HepG2 (cell line): ENCODE results near the gene FUT6. TPM values are rescaled to one million over a fixed set of nuclear protein-coding genes. Genes with fewer than 3 reads are reported as not detected.

ENCODE experiments used
- ADNP ChIP-seq: sonication (generic); formaldehyde crosslinking; IDR thresholded peaks from 2 replicates; pipeline ENCODE4 v1.4.0; 2020; ENCODE audit warnings: missing genetic modification reagents
- FOSL2 ChIP-seq: sonication (generic); formaldehyde crosslinking; IDR thresholded peaks from 2 replicates; pipeline ENCODE4 v1.4.0; 2020; ENCODE audit warnings: missing genetic modification reagents
- NRL ChIP-seq: sonication (generic); formaldehyde crosslinking; IDR thresholded peaks from 2 replicates; pipeline ENCODE4 v1.5.0; 2020; ENCODE audit warnings: missing genetic modification reagents, mild to moderate bottlenecking, moderate library complexity, borderline replicate concordance
- POLR2AphosphoS5 ChIP-seq: IDR thresholded peaks from 2 replicates; pipeline ENCODE4 v1.6.1; 2012; ENCODE audit warnings: low read depth, low read length
- RCOR2 ChIP-seq: IDR thresholded peaks from 2 replicates; pipeline ENCODE4 v1.6.1; 2016; ENCODE audit warnings: missing biosample characterization, missing genetic modification reagents
- RORA ChIP-seq: sonication (generic); formaldehyde crosslinking; IDR thresholded peaks from 2 replicates; pipeline ENCODE4 v1.5.0; 2020; ENCODE audit warnings: mild to moderate bottlenecking, missing genetic modification reagents, moderate library complexity
- TSC22D2 ChIP-seq: sonication (generic); formaldehyde crosslinking; IDR thresholded peaks from 2 replicates; pipeline ENCODE4 v1.5.1; 2020; ENCODE audit warnings: missing genetic modification reagents, mild to moderate bottlenecking, borderline replicate concordance
- U2AF2 ChIP-seq: fragments of 200-400 bp; formaldehyde crosslinking; IDR thresholded peaks from 2 replicates; pipeline ENCODE4 v1.6.1; 2017; ENCODE audit warnings: low read depth, mild to moderate bottlenecking, low read length
- ZBTB38 ChIP-seq: sonication (generic); formaldehyde crosslinking; IDR thresholded peaks from 2 replicates; pipeline ENCODE4 v1.5.1; 2020; ENCODE audit warnings: mild to moderate bottlenecking, missing genetic modification reagents
- ZFP36 ChIP-seq: fragments of 150-350 bp; IDR thresholded peaks from 2 replicates; pipeline ENCODE4 v1.6.1; 2018; ENCODE audit warnings: borderline replicate concordance, low read length, low read depth; ENCODE audit not compliant: partially characterized antibody
- ZNF253 ChIP-seq: sonication (generic); formaldehyde crosslinking; IDR thresholded peaks from 2 replicates; pipeline ENCODE4 v1.8.0; 2022; ENCODE audit warnings: mild to moderate bottlenecking, missing genetic modification reagents, borderline replicate concordance
- ZNF317 ChIP-seq: sonication (generic); formaldehyde crosslinking; IDR thresholded peaks from 2 replicates; pipeline ENCODE4 v1.5.0; 2020; ENCODE audit warnings: mild to moderate bottlenecking, missing genetic modification reagents
- ZNF660 ChIP-seq: sonication (generic); formaldehyde crosslinking; IDR thresholded peaks from 2 replicates; pipeline ENCODE4 v1.5.1; 2020; ENCODE audit warnings: mild to moderate bottlenecking, low read depth, missing genetic modification reagents, borderline replicate concordance
- polyA plus RNA-seq, 8 experiments: library from polyadenylated mRNA; depleted of rRNA in 3 of 8; stranded (reverse) in 7 of 8; unstranded in 1 of 8; fragments of >200 nt; fragmentation: Illumina TruSeq in 4 of 8; extraction: Trizol in 4 of 8; gene quantifications; 2 replicates each; pipeline versions ENCODE4 v1.2.1 to v1.2.3, GENCODE V29; 2011 to 2016; ENCODE audit warnings: low read depth in 4 of 8, missing spikeins in 1 of 8, mixed read lengths in 1 of 8; ENCODE audit not compliant: insufficient read depth in 1 of 8
- total RNA-seq, 5 experiments: library from RNA; depleted of rRNA; stranded (reverse); fragments of >200 nt; fragmentation: Illumina TruSeq; extraction: Trizol; gene quantifications; 2 replicates each; pipeline ENCODE4 v1.2.3, GENCODE V29; 2016; ENCODE audit warnings: low read depth in 1 of 5
- TF ChIP-seq, protein P1 (sequence below): sonication (generic); formaldehyde crosslinking; IDR thresholded peaks from 2 replicates; pipeline ENCODE4 v1.4.0; 2020; ENCODE audit warnings: mild to moderate bottlenecking, low read depth, missing genetic modification reagents
- TF ChIP-seq, protein P2 (sequence below): sonication (generic); formaldehyde crosslinking; IDR thresholded peaks from 2 replicates; pipeline ENCODE4 v1.8.1; 2022; ENCODE audit warnings: mild to moderate bottlenecking, missing genetic modification reagents
- TF ChIP-seq, protein P3 (sequence below): sonication (generic); formaldehyde crosslinking; IDR thresholded peaks from 2 replicates; pipeline ENCODE4 v1.8.0; 2022; ENCODE audit warnings: mild to moderate bottlenecking, missing genetic modification reagents, moderate library complexity
- TF ChIP-seq, protein P4 (sequence below): sonication (generic); formaldehyde crosslinking; IDR thresholded peaks from 2 replicates; pipeline ENCODE4 v1.4.0; 2020; ENCODE audit warnings: missing genetic modification reagents, borderline replicate concordance
- TF ChIP-seq, protein P5 (sequence below): IDR thresholded peaks from 2 replicates; pipeline ENCODE4 v1.6.1; 2016; ENCODE audit warnings: missing compliant biosample characterization, missing genetic modification reagents, borderline replicate concordance
- TF ChIP-seq, protein P6 (sequence below): sonication (generic); formaldehyde crosslinking; conservative IDR thresholded peaks from 2 replicates; pipeline ENCODE4 v1.8.0; 2022; ENCODE audit warnings: low read depth, missing genetic modification reagents

FUT6 gene
- total and polyA plus RNA-seq, 2 of the 13 experiments (the other 11 are each of a cell fraction or from before 2014, with no cell fraction given): 8.2 to 27.7 TPM

DNA sequence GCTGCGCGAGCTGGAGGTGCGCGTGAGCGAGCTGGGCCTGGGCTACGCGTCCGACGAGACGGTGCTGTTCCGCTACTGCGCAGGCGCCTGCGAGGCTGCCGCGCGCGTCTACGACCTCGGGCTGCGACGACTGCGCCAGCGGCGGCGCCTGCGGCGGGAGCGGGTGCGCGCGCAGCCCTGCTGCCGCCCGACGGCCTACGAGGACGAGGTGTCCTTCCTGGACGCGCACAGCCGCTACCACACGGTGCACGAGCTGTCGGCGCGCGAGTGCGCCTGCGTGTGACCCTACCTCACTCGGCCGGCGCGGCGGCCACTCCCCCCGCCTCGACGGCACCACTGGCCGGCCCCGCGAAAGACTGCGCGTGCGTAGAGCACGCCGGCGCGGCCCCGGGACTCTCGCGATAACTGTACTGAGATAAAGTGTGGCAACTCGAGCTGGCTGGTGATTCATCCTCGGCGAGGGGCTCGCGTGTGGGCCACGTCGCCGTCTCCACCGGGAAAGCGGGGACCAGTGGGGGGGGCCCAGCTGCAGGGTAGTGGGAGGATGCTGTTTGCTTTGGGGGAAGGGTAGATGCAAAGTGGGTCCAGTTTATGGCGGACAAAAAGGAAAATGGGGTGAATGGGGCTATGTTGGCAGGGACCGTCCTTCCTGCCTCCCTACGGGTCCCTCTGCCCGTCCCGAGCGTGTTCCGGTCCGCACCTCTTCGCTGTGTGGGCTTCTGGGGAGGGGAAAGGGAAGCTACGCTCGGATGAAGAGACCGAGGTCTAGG is 11.4 kb downstream of the FUT6 start (continued):
- TF ChIP-seq, protein P1, sequence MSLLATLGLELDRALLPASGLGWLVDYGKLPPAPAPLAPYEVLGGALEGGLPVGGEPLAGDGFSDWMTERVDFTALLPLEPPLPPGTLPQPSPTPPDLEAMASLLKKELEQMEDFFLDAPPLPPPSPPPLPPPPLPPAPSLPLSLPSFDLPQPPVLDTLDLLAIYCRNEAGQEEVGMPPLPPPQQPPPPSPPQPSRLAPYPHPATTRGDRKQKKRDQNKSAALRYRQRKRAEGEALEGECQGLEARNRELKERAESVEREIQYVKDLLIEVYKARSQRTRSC (CRISPR knock-in tag): no peak
- TF ChIP-seq U2AF2: no peak
- TF ChIP-seq, protein P2, sequence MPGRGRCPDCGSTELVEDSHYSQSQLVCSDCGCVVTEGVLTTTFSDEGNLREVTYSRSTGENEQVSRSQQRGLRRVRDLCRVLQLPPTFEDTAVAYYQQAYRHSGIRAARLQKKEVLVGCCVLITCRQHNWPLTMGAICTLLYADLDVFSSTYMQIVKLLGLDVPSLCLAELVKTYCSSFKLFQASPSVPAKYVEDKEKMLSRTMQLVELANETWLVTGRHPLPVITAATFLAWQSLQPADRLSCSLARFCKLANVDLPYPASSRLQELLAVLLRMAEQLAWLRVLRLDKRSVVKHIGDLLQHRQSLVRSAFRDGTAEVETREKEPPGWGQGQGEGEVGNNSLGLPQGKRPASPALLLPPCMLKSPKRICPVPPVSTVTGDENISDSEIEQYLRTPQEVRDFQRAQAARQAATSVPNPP: peak; percentile 92
- TF ChIP-seq, protein P3, sequence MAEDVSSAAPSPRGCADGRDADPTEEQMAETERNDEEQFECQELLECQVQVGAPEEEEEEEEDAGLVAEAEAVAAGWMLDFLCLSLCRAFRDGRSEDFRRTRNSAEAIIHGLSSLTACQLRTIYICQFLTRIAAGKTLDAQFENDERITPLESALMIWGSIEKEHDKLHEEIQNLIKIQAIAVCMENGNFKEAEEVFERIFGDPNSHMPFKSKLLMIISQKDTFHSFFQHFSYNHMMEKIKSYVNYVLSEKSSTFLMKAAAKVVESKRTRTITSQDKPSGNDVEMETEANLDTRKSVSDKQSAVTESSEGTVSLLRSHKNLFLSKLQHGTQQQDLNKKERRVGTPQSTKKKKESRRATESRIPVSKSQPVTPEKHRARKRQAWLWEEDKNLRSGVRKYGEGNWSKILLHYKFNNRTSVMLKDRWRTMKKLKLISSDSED (CRISPR knock-in tag): no peak
- peak; percentile 66 for TF ChIP-seq RCOR2
- 0 out of 2 replicates have a peak, but pooled peaks have one; percentile 32 for TF ChIP-seq ZNF317
- TF ChIP-seq, protein P4, sequence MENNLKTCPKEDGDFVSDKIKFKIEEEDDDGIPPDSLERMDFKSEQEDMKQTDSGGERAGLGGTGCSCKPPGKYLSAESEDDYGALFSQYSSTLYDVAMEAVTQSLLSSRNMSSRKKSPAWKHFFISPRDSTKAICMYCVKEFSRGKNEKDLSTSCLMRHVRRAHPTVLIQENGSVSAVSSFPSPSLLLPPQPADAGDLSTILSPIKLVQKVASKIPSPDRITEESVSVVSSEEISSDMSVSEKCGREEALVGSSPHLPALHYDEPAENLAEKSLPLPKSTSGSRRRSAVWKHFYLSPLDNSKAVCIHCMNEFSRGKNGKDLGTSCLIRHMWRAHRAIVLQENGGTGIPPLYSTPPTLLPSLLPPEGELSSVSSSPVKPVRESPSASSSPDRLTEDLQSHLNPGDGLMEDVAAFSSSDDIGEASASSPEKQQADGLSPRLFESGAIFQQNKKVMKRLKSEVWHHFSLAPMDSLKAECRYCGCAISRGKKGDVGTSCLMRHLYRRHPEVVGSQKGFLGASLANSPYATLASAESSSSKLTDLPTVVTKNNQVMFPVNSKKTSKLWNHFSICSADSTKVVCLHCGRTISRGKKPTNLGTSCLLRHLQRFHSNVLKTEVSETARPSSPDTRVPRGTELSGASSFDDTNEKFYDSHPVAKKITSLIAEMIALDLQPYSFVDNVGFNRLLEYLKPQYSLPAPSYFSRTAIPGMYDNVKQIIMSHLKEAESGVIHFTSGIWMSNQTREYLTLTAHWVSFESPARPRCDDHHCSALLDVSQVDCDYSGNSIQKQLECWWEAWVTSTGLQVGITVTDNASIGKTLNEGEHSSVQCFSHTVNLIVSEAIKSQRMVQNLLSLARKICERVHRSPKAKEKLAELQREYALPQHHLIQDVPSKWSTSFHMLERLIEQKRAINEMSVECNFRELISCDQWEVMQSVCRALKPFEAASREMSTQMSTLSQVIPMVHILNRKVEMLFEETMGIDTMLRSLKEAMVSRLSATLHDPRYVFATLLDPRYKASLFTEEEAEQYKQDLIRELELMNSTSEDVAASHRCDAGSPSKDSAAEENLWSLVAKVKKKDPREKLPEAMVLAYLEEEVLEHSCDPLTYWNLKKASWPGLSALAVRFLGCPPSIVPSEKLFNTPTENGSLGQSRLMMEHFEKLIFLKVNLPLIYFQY (CRISPR knock-in tag): peak; percentile 57; the same call in 1 of the 2 replicates
- TF ChIP-seq ZFP36: no peak
- TF ChIP-seq ZNF660 (CRISPR knock-in tag): no peak
- peak; percentile 92 for TF ChIP-seq TSC22D2
- peak; percentile 99 for TF ChIP-seq POLR2AphosphoS5
- peak; percentile 99 for TF ChIP-seq FOSL2
- TF ChIP-seq ADNP: no peak
- TF ChIP-seq RORA (CRISPR knock-in tag): no peak
- TF ChIP-seq ZNF253 (CRISPR knock-in tag): no peak
- TF ChIP-seq ZBTB38: peak; percentile 85
- TF ChIP-seq, protein P5, sequence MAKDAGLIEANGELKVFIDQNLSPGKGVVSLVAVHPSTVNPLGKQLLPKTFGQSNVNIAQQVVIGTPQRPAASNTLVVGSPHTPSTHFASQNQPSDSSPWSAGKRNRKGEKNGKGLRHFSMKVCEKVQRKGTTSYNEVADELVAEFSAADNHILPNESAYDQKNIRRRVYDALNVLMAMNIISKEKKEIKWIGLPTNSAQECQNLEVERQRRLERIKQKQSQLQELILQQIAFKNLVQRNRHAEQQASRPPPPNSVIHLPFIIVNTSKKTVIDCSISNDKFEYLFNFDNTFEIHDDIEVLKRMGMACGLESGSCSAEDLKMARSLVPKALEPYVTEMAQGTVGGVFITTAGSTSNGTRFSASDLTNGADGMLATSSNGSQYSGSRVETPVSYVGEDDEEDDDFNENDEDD (CRISPR knock-in tag): peak; percentile 77; the same call in 1 of the 2 replicates
- TF ChIP-seq, protein P6, sequence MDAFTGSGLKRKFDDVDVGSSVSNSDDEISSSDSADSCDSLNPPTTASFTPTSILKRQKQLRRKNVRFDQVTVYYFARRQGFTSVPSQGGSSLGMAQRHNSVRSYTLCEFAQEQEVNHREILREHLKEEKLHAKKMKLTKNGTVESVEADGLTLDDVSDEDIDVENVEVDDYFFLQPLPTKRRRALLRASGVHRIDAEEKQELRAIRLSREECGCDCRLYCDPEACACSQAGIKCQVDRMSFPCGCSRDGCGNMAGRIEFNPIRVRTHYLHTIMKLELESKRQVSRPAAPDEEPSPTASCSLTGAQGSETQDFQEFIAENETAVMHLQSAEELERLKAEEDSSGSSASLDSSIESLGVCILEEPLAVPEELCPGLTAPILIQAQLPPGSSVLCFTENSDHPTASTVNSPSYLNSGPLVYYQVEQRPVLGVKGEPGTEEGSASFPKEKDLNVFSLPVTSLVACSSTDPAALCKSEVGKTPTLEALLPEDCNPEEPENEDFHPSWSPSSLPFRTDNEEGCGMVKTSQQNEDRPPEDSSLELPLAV (CRISPR knock-in tag): no peak
- TF ChIP-seq NRL (CRISPR knock-in tag): peak; percentile 90
